Karpas-422 (cell line): ENCODE measurements around the gene RAB27B. TPM values are rescaled to one million over a fixed set of nuclear protein-coding genes. Genes with fewer than 3 reads are reported as not detected.

Source experiments
- DNase-seq: peaks from one replicate; pipeline ENCODE4 v3.0.0-alpha.2; 2015
- H2AFZ ChIP-seq: fragments of 200-600 bp; sonication (generic); 2 replicates; pipeline ENCODE4 v1.6.1; 2014; ENCODE audit warnings: antibody characterized with exemption, low read length, mixed read lengths
- H3K27ac ChIP-seq: fragments of 200-600 bp; sonication (generic); 2 replicates; pipeline ENCODE4 v1.5.1; 2014; ENCODE audit warnings: mild to moderate bottlenecking, low read length, moderate library complexity
- H3K27me3 ChIP-seq: fragments of 200-600 bp; sonication (generic); 2 replicates; pipeline ENCODE4 v1.6.1; 2014; ENCODE audit warnings: low read length, mixed read lengths
- H3K36me3 ChIP-seq: fragments of 200-600 bp; sonication (generic); 2 replicates; pipeline ENCODE4 v1.6.1; 2014; ENCODE audit warnings: low read length, mixed read lengths; ENCODE audit not compliant: insufficient read depth
- H3K4me1 ChIP-seq: fragments of 200-600 bp; sonication (generic); 2 replicates; pipeline ENCODE4 v1.6.1; 2014; ENCODE audit warnings: mild to moderate bottlenecking, low read length, mixed read lengths
- H3K4me2 ChIP-seq: fragments of 200-600 bp; sonication (generic); 2 replicates; pipeline ENCODE4 v1.6.1; 2014; ENCODE audit warnings: low read length, low read depth, mild to moderate bottlenecking; ENCODE audit not compliant: poor library complexity, severe bottlenecking
- H3K4me3 ChIP-seq: fragments of 200-600 bp; sonication (generic); 2 replicates; pipeline ENCODE4 v1.5.1; 2014; ENCODE audit warnings: mild to moderate bottlenecking, antibody characterized with exemption, low read length, mixed read lengths
- H3K79me2 ChIP-seq: fragments of 200-600 bp; sonication (generic); 2 replicates; pipeline ENCODE4 v1.6.1; 2014; ENCODE audit warnings: mild to moderate bottlenecking, low read length, mixed read lengths
- H3K9ac ChIP-seq: fragments of 200-600 bp; sonication (generic); 2 replicates; pipeline ENCODE4 v1.6.0; 2014; ENCODE audit warnings: low read length
- H3K9me2 ChIP-seq: fragments of 200-600 bp; sonication (generic), shearing (Covaris generic); replicated peaks from 2 replicates; pipeline ENCODE4 v1.6.0; 2014; ENCODE audit warnings: mild to moderate bottlenecking, low read length, moderate library complexity; ENCODE audit not compliant: insufficient read depth
- H3K9me3 ChIP-seq: fragments of 300-700, 200-600 bp; sonication (generic); 2 replicates; pipeline ENCODE4 v1.6.1; 2014; ENCODE audit warnings: low read length, mixed read lengths
- H4K20me1 ChIP-seq: fragments of 200-600 bp; sonication (generic); 2 replicates; pipeline ENCODE4 v1.6.1; 2014; ENCODE audit warnings: mild to moderate bottlenecking, antibody characterized with exemption, low read length, low read depth; ENCODE audit not compliant: insufficient read depth
- total RNA-seq: library from RNA; depleted of rRNA; stranded (reverse); fragments of >200 nt; shearing (Covaris generic); gene quantifications from 2 replicates; pipeline ENCODE4 v1.2.3, GENCODE V29; 2014; ENCODE audit warnings: low replicate concordance

Gene RAB27B
- total RNA-seq, 1 experiment from 2014 or later, result 0.11 TPM

GRCh38 chr18:54791657-54792056 is 36.6 kb upstream of the RAB27B start:
- H3K27me3 ChIP-seq, result no peaks in the 10 kb centered on the region
- H3K9me3 ChIP-seq, result no peaks in the 10 kb centered on the region
- H3K9ac ChIP-seq, result no peak overlapping the region
- H3K9me2 ChIP-seq, result no peaks in the 10 kb centered on the region
- H2AFZ ChIP-seq, result no peak overlapping the region
- DNase-seq, result no peak
- no peak overlapping the region for H3K4me3 ChIP-seq
- no peaks in the 10 kb centered on the region for H3K4me1 ChIP-seq
- H3K79me2 ChIP-seq, result no peaks in the 10 kb centered on the region
- H3K36me3 ChIP-seq, result no peaks in the 10 kb centered on the region
- no peak overlapping the region for H3K27ac ChIP-seq
- H4K20me1 ChIP-seq, result no peaks in the 10 kb centered on the region
- H3K4me2 ChIP-seq, result no peak overlapping the region

DNA sequence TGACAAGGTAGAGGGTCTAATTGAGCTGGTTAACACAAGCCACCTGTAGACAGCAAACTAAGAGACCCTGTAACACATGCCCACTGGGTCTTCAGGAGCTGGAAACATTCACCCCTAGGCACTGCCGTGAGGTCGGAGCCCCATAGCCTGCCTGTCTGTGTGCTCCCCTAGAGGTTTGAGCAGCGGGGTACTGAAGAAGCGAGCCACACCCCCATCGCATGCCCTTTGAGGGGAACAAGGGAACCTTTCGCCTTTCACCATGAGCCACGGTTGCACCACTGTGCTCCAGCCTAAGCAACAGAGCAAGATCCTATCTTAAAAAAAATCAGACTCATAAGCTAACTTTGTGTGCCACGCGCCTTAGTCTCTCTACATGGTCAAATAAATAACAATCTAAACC is 36.2 kb upstream of the RAB27B start:
- no peak overlapping the region for H2AFZ ChIP-seq
- no peaks in the 10 kb centered on the region for H3K9me3 ChIP-seq
- no peak overlapping the region for H3K4me2 ChIP-seq
- H3K4me1 ChIP-seq, result no peaks in the 10 kb centered on the region
- H3K36me3 ChIP-seq, result no peaks in the 10 kb centered on the region
- no peaks in the 10 kb centered on the region for H3K9me2 ChIP-seq
- DNase-seq, result no peak
- H3K9ac ChIP-seq, result no peak overlapping the region
- H3K27ac ChIP-seq, result no peak overlapping the region
- no peaks in the 10 kb centered on the region for H3K79me2 ChIP-seq
- no peaks in the 10 kb centered on the region for H3K27me3 ChIP-seq
- no peak overlapping the region for H3K4me3 ChIP-seq
- H4K20me1 ChIP-seq, result no peaks in the 10 kb centered on the region

GRCh38 chr18:54794823-54795222 is 33.5 kb upstream of the RAB27B start:
- Histone ChIP-seq H3K79me2 (no peaks in the 10 kb centered on the region), H3K36me3 (no peaks in the 10 kb centered on the region), H4K20me1 (no peaks in the 10 kb centered on the region), H3K27me3 (no peaks in the 10 kb centered on the region), H3K4me2 (no peak overlapping the region), H3K4me3 (no peak overlapping the region), H3K4me1 (no peaks in the 10 kb centered on the region), H3K9me3 (no peaks in the 10 kb centered on the region), H3K9ac (no peak overlapping the region), H3K9me2 (no peaks in the 10 kb centered on the region), H2AFZ (no peak overlapping the region), H3K27ac (no peak overlapping the region)
- DNase-seq, result no peak

DNA sequence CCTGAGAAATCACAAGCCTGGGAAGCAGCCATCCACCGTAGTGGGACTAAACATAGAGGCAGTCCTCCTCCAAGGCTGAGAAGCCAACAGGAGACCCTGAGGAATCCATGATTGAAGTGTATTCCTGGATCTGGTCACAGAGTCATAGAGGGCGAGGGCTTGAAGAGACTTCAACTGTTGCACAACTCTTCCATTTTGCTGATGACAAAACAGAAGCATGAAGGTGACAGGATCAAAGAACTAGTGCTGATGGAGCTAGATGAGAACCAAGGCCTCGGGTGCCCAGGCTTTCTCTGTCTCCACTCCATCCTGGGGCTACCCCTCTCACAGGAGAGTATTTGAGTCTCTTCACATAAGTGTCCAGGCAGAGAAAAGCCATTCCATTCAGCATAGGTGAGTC is 30.1 kb upstream of the RAB27B start:
- Histone ChIP-seq H3K9me3 (no peaks in the 10 kb centered on the region), H3K4me3 (no peak overlapping the region), H2AFZ (no peak overlapping the region), H3K4me1 (no peaks in the 10 kb centered on the region), H3K27ac (no peak overlapping the region), H3K79me2 (no peaks in the 10 kb centered on the region), H3K9ac (no peak overlapping the region), H4K20me1 (no peaks in the 10 kb centered on the region), H3K4me2 (no peak overlapping the region), H3K36me3 (no peaks in the 10 kb centered on the region), H3K9me2 (no peaks in the 10 kb centered on the region), H3K27me3 (no peaks in the 10 kb centered on the region)
- no peak for DNase-seq

DNA sequence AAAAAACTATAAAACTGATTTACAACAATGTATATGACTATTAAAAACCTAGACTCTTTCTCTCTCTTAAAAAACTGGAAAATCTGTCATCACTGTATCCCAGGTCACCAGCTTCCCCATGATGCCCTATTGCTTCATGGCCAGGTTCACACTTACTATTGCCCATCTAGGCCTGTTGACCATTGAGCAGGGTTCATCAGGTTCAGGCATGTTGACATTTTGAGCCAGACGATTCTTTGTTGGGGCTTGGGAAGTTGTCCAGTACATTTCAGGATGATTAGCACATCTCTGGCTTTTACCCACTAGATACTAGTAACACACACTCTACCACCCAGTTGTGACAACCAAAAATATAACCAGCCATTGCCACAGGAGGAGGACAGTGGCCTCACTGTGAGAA is 26.9 kb upstream of the RAB27B start:
- no peaks in the 10 kb centered on the region for H3K79me2 ChIP-seq
- H3K9me2 ChIP-seq, result no peaks in the 10 kb centered on the region
- no peak overlapping the region for H3K9ac ChIP-seq
- H3K9me3 ChIP-seq, result no peaks in the 10 kb centered on the region
- no peak overlapping the region for H2AFZ ChIP-seq
- no peaks in the 10 kb centered on the region for H3K27me3 ChIP-seq
- H3K4me3 ChIP-seq, result no peak overlapping the region
- H3K4me1 ChIP-seq, result no peaks in the 10 kb centered on the region
- no peak overlapping the region for H3K4me2 ChIP-seq
- no peak overlapping the region for H3K27ac ChIP-seq
- DNase-seq, result no peak
- H4K20me1 ChIP-seq, result no peaks in the 10 kb centered on the region
- no peaks in the 10 kb centered on the region for H3K36me3 ChIP-seq

- Histone ChIP-seq H3K9me3 (no peaks in the 10 kb centered on the region), H4K20me1 (no peaks in the 10 kb centered on the region), H3K36me3 (no peaks in the 10 kb centered on the region), H3K9me2 (no peaks in the 10 kb centered on the region), H2AFZ (no peak overlapping the region), H3K4me2 (no peak overlapping the region), H3K79me2 (no peaks in the 10 kb centered on the region), H3K27me3 (no peaks in the 10 kb centered on the region), H3K4me1 (no peaks in the 10 kb centered on the region), H3K4me3 (no peak overlapping the region), H3K9ac (no peak overlapping the region), H3K27ac (no peak overlapping the region)
- no peak for DNase-seq
Measured at GRCh38 chr18:54802178-54802577, 26.1 kb upstream of the RAB27B start.

DNA sequence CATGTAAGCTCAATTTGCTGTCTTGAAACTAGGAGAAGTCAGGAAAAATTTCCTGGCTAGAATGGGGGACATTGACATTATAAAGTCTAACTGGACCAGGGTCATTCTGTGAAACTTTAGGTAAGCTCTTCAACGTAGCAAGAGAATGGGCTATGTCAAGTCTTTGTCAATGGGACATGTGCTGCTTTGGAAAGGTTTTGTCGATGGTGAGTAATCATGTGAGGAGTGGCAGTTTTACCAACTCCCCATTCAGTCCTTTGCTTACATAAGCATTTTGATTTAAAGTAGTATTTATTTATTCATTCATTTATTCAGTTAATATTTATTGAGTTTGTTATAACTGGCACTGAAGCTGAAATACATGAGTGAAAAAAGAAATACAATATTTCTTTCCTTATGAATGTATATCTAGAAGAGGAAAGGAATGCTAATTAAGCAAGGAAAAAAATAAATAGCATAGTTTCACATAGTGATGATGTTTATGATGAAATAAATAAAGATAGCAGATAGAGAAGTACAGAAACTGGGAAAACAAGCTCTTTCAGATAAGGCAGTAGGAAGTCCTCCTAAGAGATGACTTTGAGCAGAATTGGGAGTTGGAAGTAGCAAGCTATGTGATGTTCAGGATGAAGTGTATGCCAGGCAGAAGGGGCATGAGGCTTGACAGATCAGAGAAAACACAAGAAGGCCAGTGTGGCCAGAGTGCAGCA is 25.4 kb upstream of the RAB27B start:
- Histone ChIP-seq H3K9ac (no peak overlapping the region), H3K9me3 (no peaks in the 10 kb centered on the region), H4K20me1 (no peaks in the 10 kb centered on the region), H3K27me3 (no peaks in the 10 kb centered on the region), H3K4me2 (no peak overlapping the region), H3K36me3 (no peaks in the 10 kb centered on the region), H3K9me2 (no peaks in the 10 kb centered on the region), H2AFZ (no peak overlapping the region), H3K79me2 (no peaks in the 10 kb centered on the region), H3K4me3 (no peak overlapping the region), H3K4me1 (no peaks in the 10 kb centered on the region), H3K27ac (no peak overlapping the region)
- DNase-seq, result no peak

DNA sequence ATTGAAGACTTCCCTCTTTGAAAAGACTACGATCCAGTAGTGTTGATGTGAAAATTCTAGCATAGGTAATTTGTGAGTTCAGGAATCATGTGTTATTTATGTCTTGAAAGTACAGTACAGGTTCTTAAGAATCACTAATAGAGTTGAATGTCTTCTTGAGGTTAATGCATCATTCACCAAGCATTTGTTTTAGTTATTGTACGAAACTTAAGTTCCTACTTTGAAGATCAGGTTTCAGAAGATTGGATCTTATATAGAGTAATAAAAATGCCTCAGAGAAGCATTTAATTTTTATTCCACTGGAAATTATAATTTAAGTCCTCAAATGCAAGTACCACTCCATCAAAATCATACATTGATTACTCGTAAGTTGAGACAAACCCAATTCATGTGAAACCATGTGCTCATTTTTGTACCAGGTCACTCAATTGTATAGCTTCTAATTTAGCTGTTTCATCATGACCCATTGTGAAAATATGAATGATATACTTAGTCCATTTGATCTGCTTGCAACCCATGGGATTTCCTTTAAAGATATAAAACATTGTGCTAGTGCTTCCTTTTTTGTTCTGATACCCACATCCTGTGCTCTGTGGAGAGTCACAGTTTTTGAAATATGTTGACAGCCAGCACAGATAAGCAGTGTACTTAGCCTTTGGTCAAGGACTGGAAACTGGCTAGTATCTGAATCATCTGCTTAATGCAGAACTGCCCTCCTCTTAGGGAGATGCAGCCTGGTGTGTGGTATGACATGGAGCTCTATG is 22.5 kb upstream of the RAB27B start:
- Histone ChIP-seq H3K4me1 (no peaks in the 10 kb centered on the region), H3K4me2 (no peak overlapping the region), H3K27me3 (no peaks in the 10 kb centered on the region), H3K36me3 (no peaks in the 10 kb centered on the region), H3K79me2 (no peaks in the 10 kb centered on the region), H3K27ac (no peak overlapping the region), H3K9ac (no peak overlapping the region), H3K4me3 (no peak overlapping the region), H3K9me2 (no peaks in the 10 kb centered on the region), H2AFZ (no peak overlapping the region), H4K20me1 (no peaks in the 10 kb centered on the region), H3K9me3 (no peaks in the 10 kb centered on the region)
- no peak for DNase-seq
